CD8-positive, alpha-beta memory T cell (primary cell): ENCODE results near the gene USP16. TPM values are rescaled to one million over a fixed set of nuclear protein-coding genes. Genes with fewer than 3 reads are reported as not detected.

Source experiments
- CTCF ChIA-PET: fragments of 350-600 bp; sonication (Branson Sonifier 250); formaldehyde crosslinking; loops from one replicate; lab custom pipeline; 2021; ENCODE audit warnings: antibody characterized with exemption; lab: Charles Lee
- POLR2A ChIA-PET: fragments of 350-600 bp; sonication (Branson Sonifier 250); formaldehyde crosslinking; loops from one replicate; lab custom pipeline; 2021; ENCODE audit warnings: antibody characterized with exemption; lab: Charles Lee
- DNase-seq, 5 donors: peaks; one replicate each; pipeline versions ENCODE4 v3.0.0 to v3.0.0-alpha.2; 2020 to 2022; ENCODE audit warnings: mixed read lengths in 1 of 5
- H3K27ac ChIP-seq: one replicate; pipeline ENCODE4 v1.7.0; 2013; ENCODE audit warnings: low read depth, mild to moderate bottlenecking, low read length, moderate library complexity
- H3K27me3 ChIP-seq: 2 replicates; pipeline ENCODE4 v1.7.0; 2013; ENCODE audit warnings: low read length, mild to moderate bottlenecking; ENCODE audit not compliant: insufficient read depth, poor library complexity, severe bottlenecking
- H3K36me3 ChIP-seq: 2 replicates; pipeline ENCODE4 v1.7.0; 2013; ENCODE audit warnings: mild to moderate bottlenecking, low read length, moderate library complexity; ENCODE audit not compliant: insufficient read depth
- H3K4me1 ChIP-seq: 2 replicates; pipeline ENCODE4 v1.7.0; 2013; ENCODE audit warnings: mild to moderate bottlenecking, low read length, moderate library complexity; ENCODE audit not compliant: insufficient read depth
- H3K4me3 ChIP-seq: 2 replicates; pipeline ENCODE4 v1.7.0; 2013; ENCODE audit warnings: mild to moderate bottlenecking, low read length
- H3K9me3 ChIP-seq: 2 replicates; pipeline ENCODE4 v1.7.0; 2013; ENCODE audit warnings: mild to moderate bottlenecking, low read length
- H3K27ac Mint-ChIP-seq, 8 donors: one replicate each; pipeline ENCODE4 v1.8.0; 2020 to 2021; ENCODE audit warnings: mixed read lengths in 8 of 8, mild to moderate bottlenecking in 6 of 8, inconsistent platforms in 3 of 8, moderate library complexity in 3 of 8
- H3K27me3 Mint-ChIP-seq, 2 donors: one replicate each; pipeline ENCODE4 v1.8.0; 2020 to 2021; ENCODE audit warnings: mixed read lengths in 2 of 2, mild to moderate bottlenecking in 1 of 2, moderate library complexity in 1 of 2
- H3K36me3 Mint-ChIP-seq, 3 donors: one replicate each; pipeline ENCODE4 v1.8.0; 2020 to 2021; ENCODE audit warnings: mixed read lengths in 3 of 3, inconsistent platforms in 1 of 3, mild to moderate bottlenecking in 1 of 3
- H3K4me1 Mint-ChIP-seq, 3 donors: one replicate each; pipeline ENCODE4 v1.8.0; 2020 to 2021; ENCODE audit warnings: mixed read lengths in 3 of 3, inconsistent platforms in 1 of 3, mild to moderate bottlenecking in 1 of 3
- H3K4me3 Mint-ChIP-seq, 7 donors: one replicate each; pipeline ENCODE4 v1.8.0; 2020 to 2021; ENCODE audit warnings: mixed read lengths in 7 of 7, mild to moderate bottlenecking in 6 of 7, moderate library complexity in 4 of 7, inconsistent platforms in 2 of 7
- H3K9me3 Mint-ChIP-seq, 5 donors: one replicate each; pipeline ENCODE4 v1.8.0; 2020 to 2022; ENCODE audit warnings: mixed read lengths in 5 of 5, mild to moderate bottlenecking in 3 of 5, moderate library complexity in 2 of 5, inconsistent platforms in 1 of 5
- polyA plus RNA-seq: library from polyadenylated mRNA; unstranded; fragments of 300-500 nt; fragmentation: Illumina TruSeq; gene quantifications from one replicate; pipeline ENCODE4 v1.2.3, GENCODE V29; 2021
- total RNA-seq, 2 experiments: library from RNA; stranded (reverse); gene quantifications; one replicate each; pipeline ENCODE4 v1.2.3, GENCODE V29; 2021

Gene USP16
- total and polyA plus RNA-seq, 3 experiments from 2014 or later, result 32.5 to 55.9 (median 55.7) TPM

DNA sequence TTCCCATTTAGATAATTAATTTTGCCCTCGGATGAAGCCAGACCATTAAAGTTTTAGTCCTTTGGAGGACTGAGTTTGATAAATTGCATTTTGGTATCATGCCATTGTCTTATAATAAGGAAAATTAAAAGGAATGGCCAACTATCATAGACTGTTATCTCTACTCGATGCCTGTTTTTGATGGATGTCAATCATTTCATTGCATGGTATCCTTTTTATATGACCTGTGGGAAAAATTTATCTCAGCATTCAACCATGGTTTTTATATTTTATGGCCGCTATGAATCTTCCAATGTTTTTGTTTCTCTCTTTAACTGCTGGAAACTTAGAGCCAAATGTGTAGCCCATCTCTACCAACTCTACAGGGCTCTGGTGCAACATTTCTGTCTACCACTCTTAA, 58.8 kb downstream of the USP16 start:
- DNase-seq, result no peak
- no peaks in the 10 kb centered on the region for H3K9me3 Mint-ChIP-seq
- H3K27ac Mint-ChIP-seq, result peak overlapping the region in 5 of 8 donors; percentile 17 to 79 (median 71)
- H3K36me3 Mint-ChIP-seq, result peaks cover 0 to 18% (median 4%) of the 10 kb centered on the region in 3 donors
- Histone ChIP-seq H3K27me3 (no peaks in the 10 kb centered on the region), H3K4me3 (no peak overlapping the region), H3K4me1 (peaks cover 44% of the 10 kb centered on the region), H3K36me3 (no peaks in the 10 kb centered on the region), H3K27ac (no peak overlapping the region), H3K9me3 (no peaks in the 10 kb centered on the region)
- H3K4me3 Mint-ChIP-seq, result no peak overlapping the region
- H3K27me3 Mint-ChIP-seq, result peaks cover 0 to 11% of the 10 kb centered on the region in 2 donors
- POLR2A ChIA-PET, result no interaction called here
- CTCF ChIA-PET, result interaction anchor here (1.6 kb wide), 1 partner anchor 10 kb away, joined by 4 read pairs; the partner anchor contains the start of gene CCT8
- peaks cover 35 to 51% (median 49%) of the 10 kb centered on the region in 3 donors for H3K4me1 Mint-ChIP-seq

DNA sequence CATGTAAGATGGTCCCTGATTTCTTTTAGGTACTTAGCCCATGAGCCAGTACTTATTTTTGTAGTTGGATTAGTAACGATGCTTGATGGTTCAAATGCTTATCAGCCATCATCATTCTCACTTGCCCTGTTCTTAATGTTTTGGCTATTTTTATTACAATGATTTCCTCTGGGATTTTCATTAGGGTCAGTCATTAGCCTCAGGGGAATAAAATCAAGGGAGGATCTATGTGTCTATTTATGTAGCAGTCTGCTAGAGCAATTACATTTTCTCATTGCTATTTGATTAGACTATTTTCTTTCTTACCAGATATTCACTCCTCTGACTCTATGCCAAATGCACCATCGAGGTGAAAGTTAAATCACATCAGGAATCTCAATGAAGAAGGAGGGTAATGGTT, 59.9 kb downstream of the USP16 start:
- no peaks in the 10 kb centered on the region for H3K27me3 ChIP-seq
- no peak for DNase-seq
- CTCF ChIA-PET, result no interaction called here
- POLR2A ChIA-PET, result no interaction called here
- no peak overlapping the region for H3K4me3 ChIP-seq
- peaks cover 0 to 11% of the 10 kb centered on the region in 2 donors for H3K27me3 Mint-ChIP-seq
- H3K36me3 ChIP-seq, result no peaks in the 10 kb centered on the region
- no peak overlapping the region for H3K4me3 Mint-ChIP-seq
- H3K27ac ChIP-seq, result no peak overlapping the region
- H3K27ac Mint-ChIP-seq, result peak overlapping the region in 2 of 8 donors; percentile 27 to 54
- peaks cover 0 to 20% (median 4%) of the 10 kb centered on the region in 3 donors for H3K36me3 Mint-ChIP-seq
- H3K4me1 ChIP-seq, result peaks cover 33% of the 10 kb centered on the region
- no peaks in the 10 kb centered on the region for H3K9me3 ChIP-seq
- H3K4me1 Mint-ChIP-seq, result peaks cover 27 to 40% (median 38%) of the 10 kb centered on the region in 3 donors
- no peaks in the 10 kb centered on the region for H3K9me3 Mint-ChIP-seq

DNA sequence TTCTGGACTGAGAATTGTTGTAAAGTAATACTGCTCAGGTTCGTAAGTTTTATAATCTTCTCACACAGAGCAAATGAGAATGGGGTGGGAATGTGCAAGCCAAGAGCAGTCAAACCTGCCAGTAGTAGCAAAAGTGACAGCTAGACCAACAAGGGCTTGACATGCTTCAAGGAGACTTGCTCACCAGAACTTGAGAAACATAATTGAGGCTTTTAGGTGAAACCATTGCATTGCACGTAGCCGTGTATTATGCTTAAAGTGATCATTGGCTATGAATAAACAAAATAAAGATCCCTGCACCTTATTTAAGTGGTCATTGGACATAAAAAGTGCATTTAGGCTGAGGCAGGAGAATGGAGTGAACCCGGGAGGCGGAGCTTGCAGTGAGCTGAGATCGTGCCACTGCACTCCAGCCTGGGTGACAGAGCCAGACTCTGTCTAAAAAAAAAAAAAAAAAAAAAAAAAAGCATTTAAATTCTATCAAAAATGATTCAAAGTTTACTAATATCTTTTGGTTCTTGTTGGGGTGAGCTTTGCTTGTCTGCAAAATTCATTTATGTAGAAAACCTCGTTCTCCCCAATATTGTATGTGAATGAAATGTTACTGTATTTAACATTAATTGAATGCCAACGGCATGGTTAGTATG, 60.8 kb downstream of the USP16 start:
- Mint-ChIP-seq H3K9me3 (no peaks in the 10 kb centered on the region), H3K36me3 (peaks cover 0 to 20% (median 4%) of the 10 kb centered on the region in 3 donors), H3K4me1 (peaks cover 18 to 32% (median 30%) of the 10 kb centered on the region in 3 donors), H3K27me3 (peaks cover 0 to 11% of the 10 kb centered on the region in 2 donors), H3K4me3 (no peak overlapping the region), H3K27ac (no peak overlapping the region)
- Histone ChIP-seq H3K4me1 (peaks cover 25% of the 10 kb centered on the region), H3K27me3 (no peaks in the 10 kb centered on the region), H3K9me3 (no peaks in the 10 kb centered on the region), H3K36me3 (no peaks in the 10 kb centered on the region), H3K4me3 (no peak overlapping the region), H3K27ac (no peak overlapping the region)
- POLR2A ChIA-PET, result no interaction called here
- no peak for DNase-seq
- CTCF ChIA-PET, result interaction anchor here (1.7 kb wide), 1 partner anchor 287 kb away, joined by 5 read pairs; no protein-coding TSS in a partner anchor

DNA sequence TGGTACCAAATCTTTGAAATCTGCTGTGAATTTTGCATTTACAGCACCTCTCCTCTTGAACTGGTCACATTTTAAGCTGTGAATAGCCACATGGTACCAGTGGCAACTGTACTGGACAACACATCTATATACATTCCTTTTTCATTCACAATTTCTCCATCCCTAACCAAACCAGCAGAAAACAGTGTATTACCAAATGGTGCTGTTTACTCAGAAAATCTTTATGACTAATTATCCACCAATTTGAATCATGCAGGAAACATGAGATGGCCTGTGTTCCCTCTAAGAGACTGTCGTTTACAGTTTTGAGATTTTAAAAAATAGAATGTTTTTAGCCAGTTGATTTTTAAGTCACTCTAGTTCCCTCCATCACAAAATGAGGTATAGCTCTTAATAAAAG, 66.6 kb downstream of the USP16 start:
- no peak overlapping the region for H3K4me3 Mint-ChIP-seq
- Histone ChIP-seq H3K27ac (no peak overlapping the region), H3K36me3 (no peaks in the 10 kb centered on the region), H3K4me3 (no peak overlapping the region), H3K27me3 (no peaks in the 10 kb centered on the region), H3K9me3 (no peaks in the 10 kb centered on the region), H3K4me1 (no peaks in the 10 kb centered on the region)
- DNase-seq, result no peak
- peaks cover 0 to 47% (median 8%) of the 10 kb centered on the region in 3 donors for H3K36me3 Mint-ChIP-seq
- no peaks in the 10 kb centered on the region for H3K4me1 Mint-ChIP-seq
- H3K9me3 Mint-ChIP-seq, result no peaks in the 10 kb centered on the region
- H3K27me3 Mint-ChIP-seq, result peaks cover 0 to 8% of the 10 kb centered on the region in 2 donors
- POLR2A ChIA-PET, result no interaction called here
- CTCF ChIA-PET, result interaction anchor here (1.4 to 2.9 kb wide), 2 partner anchors 8 to 286 kb away, joined by 3 to 11 read pairs; no protein-coding TSS in a partner anchor
- no peak overlapping the region for H3K27ac Mint-ChIP-seq

DNA sequence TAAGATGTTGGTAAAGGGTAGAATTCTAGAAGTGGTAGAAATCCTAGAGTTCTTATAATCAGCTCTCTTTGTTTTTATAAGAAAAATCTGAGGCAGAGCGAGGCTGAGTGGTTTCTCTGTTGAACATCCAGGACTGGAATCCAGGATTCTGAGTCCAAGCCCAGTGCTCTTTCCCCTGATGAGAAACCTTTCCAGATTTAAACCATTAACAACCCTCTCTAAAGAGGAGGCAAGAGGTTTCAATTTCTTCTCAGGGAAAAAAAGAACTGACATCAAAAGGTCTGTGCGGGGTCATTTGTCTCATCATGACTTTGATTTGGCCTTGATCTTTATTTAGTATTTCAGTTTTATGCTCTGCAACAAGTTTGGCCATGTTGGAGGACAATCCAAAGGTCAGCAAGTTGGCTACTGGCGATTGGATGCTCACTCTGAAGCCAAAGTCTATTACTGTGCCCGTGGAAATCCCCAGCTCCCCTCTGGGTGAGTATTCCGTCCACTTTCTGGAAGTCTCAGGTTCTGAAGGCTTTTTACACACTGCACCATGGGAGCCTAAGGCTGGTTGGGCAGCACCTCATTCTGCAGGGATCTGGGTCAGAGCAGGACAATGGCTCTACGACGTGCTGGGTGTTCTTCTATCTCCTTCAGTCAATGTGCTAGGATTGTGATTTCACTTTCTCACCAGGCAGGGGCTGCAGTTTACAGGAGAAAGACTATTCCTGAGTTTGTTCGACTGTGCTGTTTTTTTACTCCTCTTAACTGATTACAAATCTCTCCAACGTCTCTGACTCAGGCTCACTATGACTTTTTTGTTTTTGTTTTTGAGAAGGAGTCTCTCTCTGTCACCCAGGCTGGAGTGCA, 67.9 kb downstream of the USP16 start:
- H3K27me3 ChIP-seq, result no peaks in the 10 kb centered on the region
- H3K27ac Mint-ChIP-seq, result no peak overlapping the region
- POLR2A ChIA-PET, result no interaction called here

DNA sequence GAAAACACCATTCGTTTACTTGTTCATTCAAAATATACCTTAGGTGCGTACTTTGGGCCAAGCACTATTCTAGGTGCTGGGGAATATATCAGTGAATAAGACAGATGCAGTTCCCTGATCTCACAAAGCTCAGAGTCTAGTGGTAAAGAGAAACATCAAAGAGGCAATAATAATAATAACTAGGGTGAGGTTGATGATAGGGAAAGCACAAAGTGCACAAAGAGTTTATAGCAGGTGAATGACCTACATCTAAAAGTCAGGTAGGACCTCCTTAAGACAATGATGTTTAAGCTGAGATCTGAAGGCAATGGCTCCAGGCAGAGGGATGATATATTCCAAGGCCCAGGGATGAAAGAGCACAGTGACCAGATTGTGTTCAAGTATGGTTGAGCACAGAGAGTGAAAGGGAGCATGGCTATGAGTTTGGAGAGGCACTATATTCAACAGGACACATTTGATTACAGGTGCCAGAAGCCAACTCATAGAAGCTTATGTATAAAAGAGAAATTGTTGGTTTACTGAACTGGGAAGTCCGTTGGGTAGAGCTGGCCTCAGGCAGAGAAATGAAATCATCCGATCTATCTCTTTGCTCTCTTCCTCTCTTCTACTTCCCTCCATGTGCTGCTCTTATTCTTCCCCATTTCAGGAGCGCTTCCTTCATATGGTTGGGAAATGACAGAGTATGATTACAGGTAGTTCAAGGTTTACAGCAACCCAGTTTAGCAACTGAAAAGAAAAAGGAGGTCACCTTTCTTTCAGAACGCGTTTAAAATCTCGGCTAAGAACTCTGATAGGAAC, 71.9 kb downstream of the USP16 start:
- Histone ChIP-seq H3K27me3 (no peaks in the 10 kb centered on the region), H3K9me3 (no peaks in the 10 kb centered on the region), H3K36me3 (no peaks in the 10 kb centered on the region), H3K4me3 (no peak overlapping the region), H3K27ac (no peak overlapping the region), H3K4me1 (no peaks in the 10 kb centered on the region)
- no peaks in the 10 kb centered on the region for H3K4me1 Mint-ChIP-seq
- POLR2A ChIA-PET, result no interaction called here
- H3K27me3 Mint-ChIP-seq, result no peaks in the 10 kb centered on the region
- no peaks in the 10 kb centered on the region for H3K9me3 Mint-ChIP-seq
- CTCF ChIA-PET, result interaction anchor here (2.4 kb wide), 1 partner anchor 276 kb away, joined by 7 read pairs; no protein-coding TSS in a partner anchor
- H3K4me3 Mint-ChIP-seq, result no peak overlapping the region
- H3K36me3 Mint-ChIP-seq, result peaks cover 0 to 55% (median 13%) of the 10 kb centered on the region in 3 donors
- no peak overlapping the region for H3K27ac Mint-ChIP-seq
- DNase-seq, result no peak

More for the DNA sequence above, 67.9 kb downstream of the USP16 start:
- H3K36me3 ChIP-seq, result no peaks in the 10 kb centered on the region
- H3K4me3 ChIP-seq, result no peak overlapping the region
- DNase-seq, result no peak
- H3K9me3 Mint-ChIP-seq, result no peaks in the 10 kb centered on the region
- H3K4me1 ChIP-seq, result no peaks in the 10 kb centered on the region
- no peak overlapping the region for H3K4me3 Mint-ChIP-seq
- H3K27me3 Mint-ChIP-seq, result peaks cover 0 to 2% of the 10 kb centered on the region in 2 donors
- peaks cover 0 to 40% (median 7%) of the 10 kb centered on the region in 3 donors for H3K36me3 Mint-ChIP-seq
- no peaks in the 10 kb centered on the region for H3K4me1 Mint-ChIP-seq
- no peaks in the 10 kb centered on the region for H3K9me3 ChIP-seq
- no peak overlapping the region for H3K27ac ChIP-seq
- CTCF ChIA-PET, result interaction anchor here (0.6 to 2.9 kb wide), 4 partner anchors 19 to 284 kb away, joined by 3 to 11 read pairs (median 5); partner anchors contain the start of gene CCT8

DNA sequence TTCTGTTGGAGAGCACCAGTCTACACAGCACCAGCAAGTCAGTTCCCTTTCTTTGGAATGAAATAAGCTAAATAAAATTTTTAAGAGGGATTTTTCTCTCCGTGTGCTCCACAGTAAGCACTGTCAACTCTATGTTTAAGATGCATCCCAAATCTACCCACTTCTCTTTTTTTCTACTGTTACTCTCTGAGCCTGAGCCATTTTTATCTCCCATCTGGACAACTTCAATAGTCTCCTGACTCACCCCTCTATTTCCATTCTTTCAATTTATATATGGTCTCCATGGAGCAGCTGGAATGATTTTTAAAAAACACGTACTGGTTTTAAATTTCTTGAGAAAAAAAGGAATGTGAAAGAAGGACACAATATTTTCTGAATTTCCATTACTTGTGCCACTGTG, 73.7 kb downstream of the USP16 start:
- no peak overlapping the region for H3K4me3 Mint-ChIP-seq
- POLR2A ChIA-PET, result no interaction called here

More for the DNA sequence above, 73.7 kb downstream of the USP16 start:
- no peaks in the 10 kb centered on the region for H3K9me3 ChIP-seq
- no peak for DNase-seq
- Mint-ChIP-seq H3K27ac (no peak overlapping the region), H3K36me3 (peaks cover 0 to 55% (median 18%) of the 10 kb centered on the region in 3 donors), H3K27me3 (peaks cover 0 to 3% of the 10 kb centered on the region in 2 donors), H3K4me1 (no peaks in the 10 kb centered on the region), H3K9me3 (no peaks in the 10 kb centered on the region)
- CTCF ChIA-PET, result interaction anchor here (0.5 to 1.6 kb wide), 3 partner anchors 8 to 78 kb away, joined by 3 to 5 read pairs (median 3); no protein-coding TSS in a partner anchor
- H3K4me3 ChIP-seq, result no peak overlapping the region
- no peaks in the 10 kb centered on the region for H3K36me3 ChIP-seq
- H3K27ac ChIP-seq, result no peak overlapping the region
- no peaks in the 10 kb centered on the region for H3K4me1 ChIP-seq
- H3K27me3 ChIP-seq, result no peaks in the 10 kb centered on the region
